ENCODE results near the gene BFSP1.

- TF ChIP-seq EZH2phosphoT487 (IDR thresholded peaks at IDR 0.05; ENCODE audit: borderline replicate concordance, low read depth) (no peak), CTCF (IDR thresholded peaks at IDR 0.05) (no peak), TEAD4 (IDR thresholded peaks at IDR 0.05; ENCODE audit: borderline replicate concordance, insufficient read depth) (no peak), RAD21 (IDR thresholded peaks at IDR 0.05; ENCODE audit: low read length) (no peak), SIN3A (IDR thresholded peaks at IDR 0.05; ENCODE audit: borderline replicate concordance, low read depth, low read length) (no peak), POLR2AphosphoS5 (IDR thresholded peaks at IDR 0.05; ENCODE audit: low read depth, low read length) (no peak), EP300 (IDR thresholded peaks at IDR 0.05; ENCODE audit: borderline replicate concordance in 1 of 2, low read depth in 1 of 2, low read length in 1 of 2) (no peak), GABPA (IDR thresholded peaks at IDR 0.05; ENCODE audit: low read depth) (no peak), TAF1 (IDR thresholded peaks at IDR 0.05; ENCODE audit: borderline replicate concordance, low read depth, low read length) (no peak), REST (IDR thresholded peaks at IDR 0.05; ENCODE audit: low read depth, low read length) (no peak), USF1 (IDR thresholded peaks at IDR 0.05; ENCODE audit: borderline replicate concordance, low read depth) (no peak), CHD2 (IDR thresholded peaks at IDR 0.05; ENCODE audit: low read length, partially characterized antibody) (no peak)
Observed at GRCh38 chr20:17461941-17462340, 69.2 kb downstream of the BFSP1 start.

Data from SK-N-SH (cell line).